Amniotic epithelial cell (primary cell): Measurements from ENCODE around the gene NSG1.
A peak's percentile ranks its signal among the peaks of the same experiment; 100 is the strongest.
"Not testable (repeated sequence)": the region's sequence is repeated elsewhere in the genome, so short reads cannot be mapped to it uniquely, and the experiment has no call there.

Source experiments
- DNase-seq: peaks from one replicate; pipeline ENCODE4 v3.0.0-alpha.2; 2010; ENCODE audit warnings: low read depth

NSG1 gene

GRCh38 chr4:4386736-4387392 lies at the start of gene NSG1:
TSS of gene NSG1 (plus strand) at chr4:4387102. CDS start at chr4:4387630, 528 bp downstream.
- DNase-seq = no peak

- peak; percentile 42 for DNase-seq
Measured at GRCh38 chr4:4338210-4339001, 48.5 kb upstream of the NSG1 start.

GRCh38 chr4:4339504-4340085 lies 47.3 kb upstream of the NSG1 start:
- DNase-seq = peak; percentile 99

- no peak for DNase-seq
Measured at GRCh38 chr4:4341861-4342650, 44.8 kb upstream of the NSG1 start.

GRCh38 chr4:4343038-4343437 lies 43.9 kb upstream of the NSG1 start:
- no peak for DNase-seq

GRCh38 chr4:4344915-4345527 lies 41.9 kb upstream of the NSG1 start:
- DNase-seq = no peak

GRCh38 chr4:4347585-4347984 lies 39.3 kb upstream of the NSG1 start:
- no peak for DNase-seq

GRCh38 chr4:4348585-4348984 lies 38.3 kb upstream of the NSG1 start:
- not testable (repeated sequence) for DNase-seq

GRCh38 chr4:4349867-4350266 lies 37.0 kb upstream of the NSG1 start:
- no peak for DNase-seq

- DNase-seq = no peak
Measured at GRCh38 chr4:4350909-4351308, 36.0 kb upstream of the NSG1 start.

- DNase-seq = peak; percentile 83
Measured at GRCh38 chr4:4355302-4355701, 31.6 kb upstream of the NSG1 start.

- peak; percentile 98 for DNase-seq
Measured at GRCh38 chr4:4356106-4357041, 30.5 kb upstream of the NSG1 start.

GRCh38 chr4:4358093-4358854 lies 28.6 kb upstream of the NSG1 start:
- DNase-seq = no peak

GRCh38 chr4:4361883-4362282 lies 25.0 kb upstream of the NSG1 start:
- peak; percentile 37 for DNase-seq

GRCh38 chr4:4362991-4363697 lies 23.8 kb upstream of the NSG1 start:
- peak; percentile 52 for DNase-seq

- DNase-seq = no peak
Measured at GRCh38 chr4:4364061-4364460, 22.8 kb upstream of the NSG1 start.

- no peak for DNase-seq
Measured at GRCh38 chr4:4364486-4365208, 22.3 kb upstream of the NSG1 start.

GRCh38 chr4:4368809-4369580 lies 17.9 kb upstream of the NSG1 start:
- DNase-seq = no peak
